Astrocyte (in vitro differentiated cells and primary cell): ENCODE measurements around the gene OR10A2.

Experiments
- EZH2 ChIP-seq: IDR thresholded peaks from 2 replicates; pipeline ENCODE4 v1.6.1; 2012; ENCODE audit warnings: mild to moderate bottlenecking, low read length, inconsistent platforms; ENCODE audit not compliant: insufficient read depth
- TF ChIP-seq, protein P1 (sequence below): IDR thresholded peaks from 2 replicates; pipeline ENCODE4 v1.5.1; 2011; ENCODE audit warnings: low read depth, mild to moderate bottlenecking, inconsistent platforms, low read length, moderate library complexity; ENCODE audit not compliant: insufficient read depth

DNA sequence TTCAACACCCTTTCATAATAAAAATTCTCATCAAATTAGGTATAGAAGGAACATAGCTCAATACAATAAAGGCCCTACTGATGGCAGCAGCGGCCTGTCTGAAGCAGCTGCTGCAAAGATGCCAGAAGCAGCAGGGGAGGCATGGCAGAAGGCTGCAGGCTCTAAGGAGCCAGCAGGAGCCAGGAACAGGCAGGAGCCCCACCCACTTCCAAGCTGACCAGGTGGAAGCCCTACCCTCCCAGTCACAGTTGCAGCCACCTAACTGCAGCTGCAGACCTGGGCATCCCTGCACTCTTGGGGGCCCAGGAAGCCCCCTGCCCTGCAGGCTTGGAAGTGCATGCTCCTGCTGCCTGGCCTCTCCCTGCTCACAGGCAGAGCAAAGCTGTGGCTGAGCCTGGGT, 45.2 kb upstream of the OR10A2 start:
- TF ChIP-seq, protein P1, sequence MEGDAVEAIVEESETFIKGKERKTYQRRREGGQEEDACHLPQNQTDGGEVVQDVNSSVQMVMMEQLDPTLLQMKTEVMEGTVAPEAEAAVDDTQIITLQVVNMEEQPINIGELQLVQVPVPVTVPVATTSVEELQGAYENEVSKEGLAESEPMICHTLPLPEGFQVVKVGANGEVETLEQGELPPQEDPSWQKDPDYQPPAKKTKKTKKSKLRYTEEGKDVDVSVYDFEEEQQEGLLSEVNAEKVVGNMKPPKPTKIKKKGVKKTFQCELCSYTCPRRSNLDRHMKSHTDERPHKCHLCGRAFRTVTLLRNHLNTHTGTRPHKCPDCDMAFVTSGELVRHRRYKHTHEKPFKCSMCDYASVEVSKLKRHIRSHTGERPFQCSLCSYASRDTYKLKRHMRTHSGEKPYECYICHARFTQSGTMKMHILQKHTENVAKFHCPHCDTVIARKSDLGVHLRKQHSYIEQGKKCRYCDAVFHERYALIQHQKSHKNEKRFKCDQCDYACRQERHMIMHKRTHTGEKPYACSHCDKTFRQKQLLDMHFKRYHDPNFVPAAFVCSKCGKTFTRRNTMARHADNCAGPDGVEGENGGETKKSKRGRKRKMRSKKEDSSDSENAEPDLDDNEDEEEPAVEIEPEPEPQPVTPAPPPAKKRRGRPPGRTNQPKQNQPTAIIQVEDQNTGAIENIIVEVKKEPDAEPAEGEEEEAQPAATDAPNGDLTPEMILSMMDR: no peak
- TF ChIP-seq EZH2: no peak
